Dedifferentiated amniotic fluid mesenchymal stem cell (primary cell): ENCODE results near the gene ZEB1.
"Not testable (repeated sequence)": the region's sequence is repeated elsewhere in the genome, so short reads cannot be mapped to it uniquely, and the experiment has no call there.

Source experiments
- DNase-seq: peaks from one replicate; pipeline ENCODE4 v3.0.0-alpha.2; 2016; ENCODE audit errors: extremely low spot score

ZEB1 gene

DNA sequence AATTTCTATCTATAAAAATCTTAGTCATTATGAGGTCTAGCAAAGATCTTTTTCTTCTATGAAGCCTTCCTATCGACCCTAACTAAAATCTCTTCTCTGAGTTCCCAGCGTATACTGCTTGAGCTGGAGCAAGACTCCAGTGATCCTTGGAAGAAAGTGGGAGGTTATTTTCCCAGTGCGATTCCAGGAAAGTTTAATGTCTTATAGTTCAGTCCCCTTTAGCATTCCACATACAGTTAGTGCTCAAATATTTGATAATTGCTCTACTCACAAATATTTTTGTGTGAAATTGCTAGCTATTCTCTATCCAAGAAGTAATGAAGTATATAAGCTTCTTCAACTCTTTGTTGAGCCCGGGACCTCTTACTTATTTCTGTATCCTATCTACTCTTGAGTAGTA is 47.7 kb downstream of the ZEB1 start:
- no peak for DNase-seq

DNA sequence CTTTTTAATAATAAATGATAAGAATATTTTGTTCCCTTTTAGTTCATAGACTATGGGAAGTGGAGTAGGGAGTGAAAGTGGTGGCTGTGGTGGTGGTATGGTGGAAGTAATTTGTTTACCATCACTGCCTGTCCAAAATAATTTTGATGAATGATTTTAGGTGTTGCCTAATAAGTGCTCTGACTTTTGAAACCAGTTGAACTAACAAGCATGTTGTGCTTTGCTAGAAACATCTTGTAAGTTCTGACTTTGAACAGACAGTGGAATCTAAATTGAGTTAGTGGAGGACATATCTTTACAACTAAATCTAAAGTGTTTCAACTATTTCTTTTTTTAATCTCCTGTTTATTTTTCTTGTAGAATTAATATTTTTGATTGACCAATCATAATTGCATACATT is 49.7 kb downstream of the ZEB1 start:
- DNase-seq = no peak

DNA sequence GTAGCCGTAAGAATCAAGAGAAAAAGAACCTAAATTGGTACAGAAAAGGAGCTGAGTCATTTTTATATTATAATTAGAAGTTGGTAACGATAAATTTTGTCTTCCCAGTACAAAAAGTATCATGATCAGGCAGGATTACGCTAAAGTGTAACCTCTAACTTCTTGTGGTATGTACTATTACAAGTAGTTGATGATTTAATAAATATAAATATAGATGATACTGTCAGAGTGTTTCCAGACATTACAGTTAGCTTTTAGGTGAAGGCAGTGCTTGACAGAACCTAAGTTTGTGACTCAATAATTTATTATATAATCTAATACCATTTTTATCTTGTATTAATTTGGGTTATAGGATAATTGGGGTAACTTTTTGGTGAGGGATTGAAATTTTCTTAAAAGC is 53.4 kb downstream of the ZEB1 start:
- DNase-seq = no peak

DNA sequence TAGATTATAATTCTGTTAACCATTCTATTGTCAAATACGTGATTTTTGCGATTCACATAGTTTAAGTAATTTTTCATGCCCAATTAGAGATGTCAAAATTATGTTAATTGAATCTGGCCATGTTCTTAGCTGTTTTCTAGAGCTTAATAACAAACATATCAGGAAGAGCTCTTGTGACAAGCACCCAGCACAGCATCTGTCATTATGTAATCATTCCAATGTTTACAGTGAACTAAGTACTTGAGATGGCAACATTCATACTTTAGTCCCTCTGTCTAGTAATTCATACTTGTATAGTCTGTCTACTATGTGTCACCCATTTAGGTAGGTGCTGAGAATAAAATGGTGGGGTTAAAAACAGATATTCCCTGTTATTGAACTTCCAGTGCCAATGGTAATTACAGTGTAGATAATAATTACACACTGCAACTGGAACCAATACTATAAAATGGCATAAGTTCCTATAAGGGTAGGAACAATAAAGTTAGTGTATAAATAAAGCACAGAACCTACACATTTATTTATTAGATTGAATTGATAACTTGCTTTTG is 55.2 kb downstream of the ZEB1 start:
- DNase-seq = no peak

DNA sequence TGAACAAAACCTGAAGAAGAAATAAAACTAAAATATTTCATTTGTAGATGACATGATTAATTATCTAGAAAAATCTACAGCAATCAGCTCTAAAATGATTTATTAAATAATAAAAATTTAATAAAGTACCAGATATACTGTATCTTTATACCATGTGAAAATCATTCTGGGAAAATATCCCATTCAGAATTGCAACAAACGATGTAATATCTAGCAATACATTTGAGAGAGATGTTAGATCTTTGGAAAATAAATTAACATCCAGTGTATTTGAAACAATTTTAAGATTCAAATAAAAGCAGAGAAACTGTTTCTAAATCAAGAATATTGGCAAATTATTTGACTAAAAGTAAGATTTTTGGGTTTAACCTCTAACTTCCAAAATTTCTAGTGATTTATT is 62.2 kb downstream of the ZEB1 start:
- peak; percentile 65 for DNase-seq

DNA sequence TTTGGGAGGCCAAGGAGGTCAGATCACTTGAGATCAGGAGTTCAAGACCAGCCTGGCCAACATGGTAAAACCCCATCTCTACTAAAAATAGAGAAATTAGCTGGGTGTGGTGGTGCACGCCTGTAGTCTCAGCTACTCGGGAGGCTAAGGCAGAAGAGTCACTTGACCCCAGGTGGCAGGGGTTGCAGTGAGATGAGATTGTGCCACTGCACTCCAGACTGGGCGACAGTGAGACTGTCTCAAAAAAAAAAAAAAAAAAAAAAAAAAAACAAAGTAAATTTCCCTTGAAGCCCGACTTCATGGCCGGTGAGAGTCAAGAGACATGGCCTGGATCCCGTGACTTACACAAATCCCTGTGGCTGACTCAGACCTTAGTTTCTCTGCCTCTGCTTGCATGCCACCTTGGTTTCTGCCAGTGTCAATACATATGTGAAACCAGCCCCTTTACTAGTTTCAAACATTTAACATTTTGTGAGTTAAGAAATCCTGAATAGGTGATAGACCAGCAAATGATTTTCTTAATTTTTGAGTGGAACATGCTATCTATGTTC is 62.8 kb downstream of the ZEB1 start:
- no peak for DNase-seq

DNA sequence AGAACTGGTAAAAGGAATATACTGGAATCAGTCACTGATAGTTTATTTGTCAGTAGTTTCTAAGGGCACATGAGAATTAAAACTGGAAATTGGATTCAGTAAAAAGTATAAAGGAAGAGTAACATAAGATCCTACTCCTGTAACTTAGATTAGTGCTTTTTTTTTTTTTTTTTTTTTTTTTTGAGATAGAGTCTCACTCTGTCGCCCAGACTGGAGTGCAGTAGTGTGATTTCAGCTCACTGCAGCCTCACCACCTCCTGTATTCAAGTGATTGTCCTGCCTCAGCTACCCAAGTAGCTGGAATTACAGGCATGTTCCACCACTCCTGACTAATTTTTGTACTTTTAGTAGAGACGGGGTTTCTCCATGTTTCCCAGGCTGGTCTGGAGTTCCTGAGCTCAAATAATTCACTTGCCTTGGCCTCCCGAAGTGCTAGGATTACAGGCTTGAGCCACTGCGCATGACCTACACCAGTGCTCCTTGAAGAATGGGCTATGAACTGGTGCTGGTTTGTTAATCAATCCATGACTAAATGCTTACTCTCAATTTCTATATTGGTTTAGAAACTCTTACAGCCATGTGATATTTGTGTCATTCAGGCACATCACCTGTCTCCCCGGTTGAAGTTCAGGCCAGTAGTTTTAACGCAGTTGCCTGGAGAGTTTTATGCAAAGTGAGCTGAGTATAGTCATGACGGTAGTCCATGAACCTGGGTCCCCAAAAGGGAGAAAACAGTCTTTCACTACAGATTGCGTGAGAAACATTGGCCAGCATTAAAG is 65.0 kb downstream of the ZEB1 start:
- no peak for DNase-seq

DNA sequence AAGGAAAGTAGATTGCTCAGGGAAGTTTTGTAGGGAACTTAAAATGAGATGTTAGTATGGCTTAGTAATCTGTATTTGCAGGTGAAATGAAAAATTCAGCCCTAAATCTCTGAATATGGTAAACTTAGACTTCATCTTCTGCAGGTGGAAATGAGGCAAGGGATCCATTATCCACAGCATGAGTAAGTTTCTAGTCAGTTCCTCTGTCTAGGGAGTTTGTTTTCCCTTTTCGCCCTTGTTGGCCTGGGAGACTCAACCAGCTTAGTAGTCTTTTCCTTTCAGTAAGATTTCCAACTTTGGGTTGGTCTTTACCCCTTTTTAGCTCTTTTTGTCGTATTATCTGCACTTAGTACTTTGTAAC is 65.6 kb downstream of the ZEB1 start:
- DNase-seq = no peak

DNA sequence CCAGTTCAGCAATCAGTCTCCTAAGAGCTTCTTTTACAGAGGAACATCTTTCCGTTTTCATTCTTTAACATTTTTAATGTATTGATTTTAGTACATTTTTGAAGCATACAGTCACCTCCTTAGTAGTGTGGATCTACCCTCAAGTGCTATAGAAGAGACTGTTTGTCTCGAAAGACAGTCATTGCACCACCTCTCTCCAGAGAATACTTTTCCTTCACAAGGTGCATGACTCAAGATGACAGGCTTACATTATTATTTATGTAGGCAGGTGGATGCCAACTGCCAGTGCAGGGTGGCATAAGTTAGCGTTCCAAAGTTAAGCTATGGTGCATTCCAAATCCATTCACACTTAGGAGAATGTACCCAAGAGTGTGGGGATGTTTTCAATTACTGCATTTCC is 71.8 kb downstream of the ZEB1 start:
- DNase-seq = no peak

DNA sequence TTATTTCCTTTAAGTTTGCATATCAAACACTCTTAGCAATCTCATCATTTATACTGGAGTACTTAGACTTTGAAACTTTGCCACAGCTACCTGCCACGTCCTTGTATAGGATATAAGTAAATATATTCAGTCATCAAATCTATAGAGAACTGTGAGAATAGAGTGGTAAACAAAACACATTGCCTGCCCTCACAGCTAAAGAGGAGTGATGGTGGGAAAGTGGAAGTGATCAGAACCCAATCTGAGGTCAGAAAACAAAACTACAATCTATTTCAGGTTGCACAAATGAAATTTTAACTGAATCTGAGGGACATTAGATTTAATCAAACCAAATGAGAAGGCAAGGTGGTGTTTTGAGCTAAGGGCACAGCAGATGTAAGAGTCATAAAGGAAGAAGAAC is 74.8 kb downstream of the ZEB1 start:
- DNase-seq = no peak

DNA sequence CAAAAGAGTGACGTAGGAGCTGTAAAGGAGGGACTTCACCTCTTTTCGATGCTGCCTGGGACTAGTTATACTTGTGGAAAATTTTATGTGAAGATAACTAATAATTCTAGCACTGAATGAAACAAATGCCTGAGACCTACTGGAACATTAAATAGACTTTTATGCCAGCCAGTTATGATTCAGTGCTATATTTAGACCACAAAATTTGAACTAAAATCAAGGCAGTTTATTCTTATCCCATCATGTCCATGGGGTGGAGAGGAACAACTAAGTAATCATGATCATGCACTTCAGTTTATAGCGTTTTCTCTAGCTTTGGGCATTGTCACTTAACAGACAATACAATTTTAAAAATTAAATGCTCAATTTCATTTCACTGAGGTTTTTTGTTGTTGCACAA is 76.7 kb downstream of the ZEB1 start:
- DNase-seq = no peak

DNA sequence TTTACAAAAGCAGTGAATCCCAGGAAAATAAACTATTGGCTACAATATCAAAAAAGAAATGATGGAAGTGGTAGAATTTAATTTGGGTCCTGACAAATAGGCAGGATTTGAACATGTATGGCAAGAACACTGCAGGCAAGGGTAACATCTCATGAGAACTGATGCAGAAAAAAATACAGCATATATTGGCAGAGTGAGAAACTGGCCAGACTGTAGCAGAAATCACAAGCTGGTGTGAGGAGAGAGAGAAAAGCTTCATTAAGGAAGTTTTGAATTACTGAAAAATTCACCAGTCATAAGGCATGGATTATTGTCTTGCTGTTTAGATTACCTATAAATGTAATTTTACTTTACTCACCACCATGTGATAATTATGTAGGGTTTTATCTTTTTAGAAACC is 77.4 kb downstream of the ZEB1 start:
- DNase-seq = no peak

DNA sequence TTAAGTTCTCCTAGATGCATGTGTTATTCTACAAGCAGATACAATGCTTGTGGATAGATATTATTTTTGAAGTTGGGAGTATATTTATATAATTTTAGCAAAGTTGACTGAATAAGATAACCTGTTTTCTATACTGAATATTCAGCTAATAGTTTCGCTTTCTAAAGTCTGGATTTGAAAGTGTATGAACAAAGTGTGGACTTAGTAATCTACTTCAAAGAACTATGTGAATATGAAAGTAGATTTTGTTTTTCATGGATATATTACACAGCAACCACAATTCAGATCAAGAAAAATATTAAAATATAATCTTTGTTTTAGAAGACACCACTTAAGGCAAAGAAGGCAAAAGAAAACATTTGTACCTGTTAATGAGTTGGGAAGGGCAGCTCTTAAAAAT is 78.8 kb downstream of the ZEB1 start:
- no peak for DNase-seq

DNA sequence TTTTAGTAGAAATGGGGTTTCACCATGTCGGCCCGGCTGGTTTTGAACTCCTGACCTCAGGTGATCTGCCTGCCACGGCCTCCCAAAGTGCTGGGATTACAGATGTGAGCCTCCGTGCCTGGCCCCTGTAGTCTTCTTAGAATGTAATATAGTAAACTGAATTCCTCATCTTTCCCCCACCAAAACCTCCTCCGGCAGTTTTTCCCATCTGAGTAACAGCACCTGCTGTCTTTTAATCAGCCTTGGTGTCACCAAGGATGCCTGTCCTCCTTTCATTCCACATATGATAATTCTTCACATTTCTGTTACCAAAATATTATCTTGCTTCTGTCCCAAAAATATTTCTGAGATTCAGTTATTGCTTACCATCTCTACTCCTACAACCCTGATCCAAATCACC is 80.2 kb downstream of the ZEB1 start:
- DNase-seq = no peak

DNA sequence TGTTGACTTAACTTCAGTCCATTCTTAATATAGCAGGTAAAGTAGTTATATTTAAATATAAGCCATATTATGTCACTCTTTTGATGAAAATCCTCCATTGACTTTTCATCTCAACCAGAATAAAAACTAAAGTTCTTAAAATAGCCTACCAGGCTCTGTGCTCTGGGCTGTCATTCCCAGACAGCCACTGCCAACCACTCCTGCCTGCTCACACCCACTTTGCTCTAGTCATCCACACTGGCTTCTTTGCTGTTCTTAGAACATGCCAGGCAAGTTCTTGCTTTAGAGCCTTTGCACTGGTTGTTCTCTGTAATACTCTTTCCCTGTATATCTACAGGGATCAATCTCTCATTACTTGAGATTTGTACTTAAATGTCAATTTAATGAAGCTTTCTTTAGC is 80.6 kb downstream of the ZEB1 start:
- DNase-seq = no peak

DNA sequence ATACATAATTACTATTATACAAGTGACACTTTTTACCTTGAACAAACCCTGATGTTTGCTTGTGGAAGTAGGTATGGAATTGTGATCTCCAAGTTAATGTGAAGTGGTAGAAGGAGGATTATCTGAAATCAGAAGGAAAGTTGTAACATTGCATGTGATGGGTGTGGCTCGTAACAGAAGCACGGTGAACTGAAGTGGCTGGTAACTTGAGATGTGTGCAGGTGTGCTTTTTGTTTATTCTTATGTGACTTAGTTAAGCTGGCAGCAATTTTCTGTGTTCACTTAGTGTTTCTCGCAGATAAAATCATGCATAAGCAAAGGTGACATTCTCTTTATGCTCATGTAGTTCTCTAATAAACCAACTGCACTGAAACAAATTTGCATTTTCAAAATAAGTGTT is 82.3 kb downstream of the ZEB1 start:
- DNase-seq = no peak

DNA sequence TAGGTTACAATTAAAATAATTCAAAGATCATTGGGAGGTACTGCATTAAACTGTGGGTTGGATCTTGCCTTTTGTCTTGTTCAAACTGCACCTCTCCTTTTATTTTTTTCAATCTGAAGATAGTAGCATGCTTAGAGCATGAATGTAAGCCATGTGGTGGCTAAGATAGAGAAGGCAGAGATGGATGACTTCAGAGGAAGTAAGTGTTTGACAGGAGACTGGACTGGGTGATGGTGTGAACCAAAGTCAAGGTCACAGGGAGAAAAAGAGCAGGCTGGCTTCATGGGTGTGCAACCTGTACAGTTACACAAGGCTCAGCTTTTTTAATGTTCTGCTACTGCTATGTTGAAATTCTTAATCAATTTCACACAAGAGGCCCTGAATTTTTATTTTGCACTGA is 85.6 kb downstream of the ZEB1 start:
- no peak for DNase-seq

DNA sequence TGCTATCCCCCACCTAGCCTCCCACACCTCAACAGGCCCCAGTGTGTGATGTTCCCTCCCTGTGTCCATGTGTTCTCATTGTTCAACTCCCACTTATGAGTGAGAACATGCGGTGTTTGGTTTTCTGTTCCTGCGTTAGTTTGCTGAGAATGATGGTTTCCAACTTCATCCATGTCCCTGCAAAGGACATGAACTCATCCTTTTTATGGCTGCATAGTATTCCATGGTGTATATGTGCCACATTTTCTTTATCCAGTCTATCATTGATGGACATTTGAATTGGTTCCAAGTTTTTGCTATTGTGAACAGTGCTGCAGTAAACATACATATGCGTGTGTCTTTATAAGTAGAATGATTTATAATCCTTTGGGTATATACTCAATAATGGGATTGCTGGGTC is 86.8 kb downstream of the ZEB1 start:
- DNase-seq = not testable (repeated sequence)

DNA sequence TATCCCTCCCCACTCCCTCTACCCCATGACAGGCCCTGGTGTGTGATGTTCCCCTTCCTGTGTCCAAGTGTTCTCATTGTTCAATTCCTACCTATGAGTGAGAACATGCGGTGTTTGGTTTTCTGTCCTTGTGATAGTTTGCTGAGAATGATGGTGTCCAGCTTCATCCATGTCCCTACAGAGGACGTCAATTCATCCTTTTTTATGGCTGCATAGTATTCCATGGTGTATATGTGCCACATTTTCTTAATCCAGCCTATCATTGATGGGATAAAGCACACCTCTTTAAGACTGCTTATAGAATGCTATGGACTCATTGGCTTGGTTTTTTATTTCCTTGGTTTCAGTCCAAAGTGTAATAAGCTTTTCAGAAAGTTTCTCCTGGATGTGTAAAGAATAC is 93.4 kb downstream of the ZEB1 start:
- not testable (repeated sequence) for DNase-seq

DNA sequence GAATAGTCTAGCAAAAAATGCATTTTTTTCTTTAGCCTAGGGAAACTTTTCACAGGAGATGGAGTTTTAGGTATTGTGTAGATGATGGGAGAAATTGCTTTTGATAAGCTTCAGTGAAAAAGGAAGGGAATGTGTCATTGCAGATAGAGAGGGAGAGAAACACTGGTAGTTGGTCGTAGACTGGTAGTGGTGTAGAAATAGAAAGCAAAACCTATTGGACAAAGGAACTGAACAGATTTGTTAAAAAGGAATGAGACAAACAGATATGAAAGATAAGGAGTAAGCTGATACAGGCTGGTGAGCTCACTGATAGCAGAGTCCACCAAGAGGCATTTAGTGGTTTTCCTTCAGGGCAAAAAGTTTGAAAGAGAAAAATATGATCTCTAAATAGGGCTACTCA is 94.3 kb downstream of the ZEB1 start:
- DNase-seq = no peak

DNA sequence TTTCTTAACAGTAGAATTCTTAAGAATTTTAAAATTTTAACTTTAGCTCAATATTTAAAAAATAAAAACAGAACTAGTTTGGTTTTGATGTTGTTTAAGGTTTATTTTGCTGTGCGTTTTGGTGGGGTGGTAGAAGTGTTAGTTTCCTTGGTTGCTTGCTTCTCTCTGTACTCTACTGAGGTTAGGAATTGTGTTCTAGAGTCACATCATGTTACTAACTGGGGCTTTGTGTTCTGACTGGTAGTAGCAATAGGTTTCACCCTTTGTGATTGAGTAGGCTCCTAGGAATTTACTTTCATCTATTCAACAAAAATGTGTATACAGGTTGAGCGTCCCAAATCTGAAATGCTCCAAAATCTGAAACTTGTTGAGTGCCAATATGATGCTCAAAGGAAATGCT is 99.5 kb downstream of the ZEB1 start:
- DNase-seq = no peak

DNA sequence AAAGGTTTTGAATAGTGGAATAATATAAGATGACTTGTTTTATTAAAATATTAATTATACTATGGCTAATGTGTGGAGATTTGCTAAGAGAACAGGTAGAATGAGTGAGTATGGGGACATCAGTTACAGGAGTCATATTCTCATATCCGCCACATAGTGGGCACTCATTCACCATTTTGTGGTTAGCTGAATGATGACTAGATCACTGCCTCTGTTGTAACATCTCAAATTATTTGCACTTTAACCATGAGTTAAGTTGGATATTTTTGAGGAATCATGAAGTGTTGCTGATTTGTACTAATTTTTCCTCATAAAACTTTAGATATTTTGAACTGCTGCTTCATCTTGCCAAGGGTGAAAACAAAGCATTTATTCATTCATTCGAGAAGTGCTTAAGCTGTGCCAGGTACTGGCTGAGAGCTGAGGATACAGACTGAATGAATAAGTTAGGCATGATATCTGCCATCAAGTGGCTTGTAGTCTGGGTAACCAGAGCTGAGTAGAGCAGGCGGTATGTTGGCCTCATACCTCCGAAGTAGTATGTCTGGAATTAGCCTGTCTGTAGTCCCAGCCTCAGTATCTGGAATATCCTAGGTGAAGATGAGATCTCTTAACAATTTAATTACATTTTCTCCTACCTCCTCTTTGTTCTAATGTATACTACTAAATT is 100.5 kb downstream of the ZEB1 start:
- no peak for DNase-seq

DNA sequence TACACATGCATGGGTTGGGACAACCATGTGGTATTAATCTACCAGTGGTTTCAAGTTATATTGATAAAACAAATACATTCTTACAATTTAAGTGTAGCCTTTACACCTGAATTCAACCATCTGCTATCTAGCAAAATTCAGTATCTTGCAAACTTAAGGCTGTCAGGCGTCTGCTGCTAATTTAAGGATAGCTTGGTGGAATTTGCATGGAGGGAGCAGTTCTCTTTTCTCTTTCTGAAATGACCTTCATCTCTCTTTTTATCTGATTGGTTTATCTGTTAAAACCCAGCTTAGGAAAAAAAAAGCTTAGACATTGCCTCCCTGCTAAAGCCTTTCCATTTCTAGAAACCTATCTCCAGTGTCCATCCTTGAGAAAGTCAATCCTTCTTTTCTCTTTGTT is 102.3 kb downstream of the ZEB1 start:
- DNase-seq = no peak
